ENCODE data around the gene DMAP1. TPM values are rescaled to one million over a fixed set of nuclear protein-coding genes. Genes with fewer than 3 reads are reported as not detected.

Gene DMAP1, protein sequence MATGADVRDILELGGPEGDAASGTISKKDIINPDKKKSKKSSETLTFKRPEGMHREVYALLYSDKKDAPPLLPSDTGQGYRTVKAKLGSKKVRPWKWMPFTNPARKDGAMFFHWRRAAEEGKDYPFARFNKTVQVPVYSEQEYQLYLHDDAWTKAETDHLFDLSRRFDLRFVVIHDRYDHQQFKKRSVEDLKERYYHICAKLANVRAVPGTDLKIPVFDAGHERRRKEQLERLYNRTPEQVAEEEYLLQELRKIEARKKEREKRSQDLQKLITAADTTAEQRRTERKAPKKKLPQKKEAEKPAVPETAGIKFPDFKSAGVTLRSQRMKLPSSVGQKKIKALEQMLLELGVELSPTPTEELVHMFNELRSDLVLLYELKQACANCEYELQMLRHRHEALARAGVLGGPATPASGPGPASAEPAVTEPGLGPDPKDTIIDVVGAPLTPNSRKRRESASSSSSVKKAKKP
- total RNA-seq, result 28.8 and 34.4 TPM in 2 replicates
- 46.7 and 61.8 TPM in 2 replicates for polyA plus RNA-seq

DNA sequence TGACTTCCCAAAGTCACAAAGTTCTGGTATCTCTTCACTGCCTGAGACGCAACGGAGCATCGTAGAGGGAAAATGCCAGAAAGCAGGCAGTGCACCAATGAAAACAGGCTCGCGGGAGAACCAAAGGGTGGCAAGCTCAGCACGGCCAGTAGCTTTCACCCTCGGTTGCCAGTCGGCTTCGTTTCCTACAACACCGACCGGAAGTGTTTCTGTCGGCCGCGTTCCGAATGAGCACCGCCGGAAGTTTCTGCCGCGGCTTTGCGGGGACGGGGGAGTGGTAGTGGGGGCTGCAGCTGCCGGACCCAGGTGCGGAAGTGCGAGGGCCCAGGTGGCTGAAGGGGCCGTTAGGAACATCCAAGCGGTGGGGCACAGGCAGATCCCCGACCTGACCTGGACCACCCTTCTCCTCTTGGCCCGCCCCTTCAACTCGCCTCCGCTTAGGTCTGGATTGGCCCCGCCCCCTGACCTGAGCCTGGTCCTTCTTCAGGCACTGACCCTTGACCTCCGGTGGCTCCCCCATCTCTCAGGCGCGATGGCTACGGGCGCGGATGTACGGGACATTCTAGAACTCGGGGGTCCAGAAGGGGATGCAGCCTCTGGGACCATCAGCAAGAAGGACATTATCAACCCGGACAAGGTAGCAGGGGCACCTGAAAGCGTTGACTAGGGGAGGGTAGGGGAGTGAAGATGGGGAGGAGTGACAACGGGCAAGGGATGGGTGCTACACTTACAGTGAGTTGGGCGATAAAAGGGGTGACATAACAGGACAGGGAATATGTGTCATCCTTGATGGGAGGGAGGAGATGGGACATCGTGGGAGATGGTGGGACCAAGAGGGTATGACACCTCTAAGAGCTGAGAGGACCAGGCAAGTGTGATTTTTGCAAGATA, at the start of gene DMAP1:
Gene DMAP1 (plus strand): TSS at position 250 of the 891 bp plus-strand sequence. CDS start 283 bp downstream, at position 533.
- H3K9me2 ChIP-seq (replicated peaks; ENCODE audit: insufficient read depth), result no peaks in the 10 kb centered on the region
- H3K4me1 ChIP-seq (ENCODE audit: insufficient read depth), result peaks cover 11% of the 10 kb centered on the region
- WGBS (ENCODE audit: low lambda C conversion rate, missing lambda C conversion rate), result 2% methylated on average over 41 of the region's 44 CpGs
- peak within 1 kb of the TSS; percentile 86 for H3K4me3 ChIP-seq
- peak within 1 kb of the TSS; percentile 22 for H3K27ac ChIP-seq
- peaks cover 9% of the 10 kb centered on the region for H3K79me2 ChIP-seq
- peak within 1 kb of the TSS; percentile 88 for H2AFZ ChIP-seq
- no peaks in the 10 kb centered on the region for H3K9me3 ChIP-seq (ENCODE audit: low read depth)
- H3K27me3 ChIP-seq, result no peaks in the 10 kb centered on the region
- H3K36me3 ChIP-seq (replicated peaks; ENCODE audit: insufficient read depth, low read depth), result no peaks in the 10 kb centered on the region
- TF ChIP-seq, protein P1, sequence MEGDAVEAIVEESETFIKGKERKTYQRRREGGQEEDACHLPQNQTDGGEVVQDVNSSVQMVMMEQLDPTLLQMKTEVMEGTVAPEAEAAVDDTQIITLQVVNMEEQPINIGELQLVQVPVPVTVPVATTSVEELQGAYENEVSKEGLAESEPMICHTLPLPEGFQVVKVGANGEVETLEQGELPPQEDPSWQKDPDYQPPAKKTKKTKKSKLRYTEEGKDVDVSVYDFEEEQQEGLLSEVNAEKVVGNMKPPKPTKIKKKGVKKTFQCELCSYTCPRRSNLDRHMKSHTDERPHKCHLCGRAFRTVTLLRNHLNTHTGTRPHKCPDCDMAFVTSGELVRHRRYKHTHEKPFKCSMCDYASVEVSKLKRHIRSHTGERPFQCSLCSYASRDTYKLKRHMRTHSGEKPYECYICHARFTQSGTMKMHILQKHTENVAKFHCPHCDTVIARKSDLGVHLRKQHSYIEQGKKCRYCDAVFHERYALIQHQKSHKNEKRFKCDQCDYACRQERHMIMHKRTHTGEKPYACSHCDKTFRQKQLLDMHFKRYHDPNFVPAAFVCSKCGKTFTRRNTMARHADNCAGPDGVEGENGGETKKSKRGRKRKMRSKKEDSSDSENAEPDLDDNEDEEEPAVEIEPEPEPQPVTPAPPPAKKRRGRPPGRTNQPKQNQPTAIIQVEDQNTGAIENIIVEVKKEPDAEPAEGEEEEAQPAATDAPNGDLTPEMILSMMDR (IDR thresholded peaks at IDR 0.05; ENCODE audit: poor library complexity), result no peak
- no peak for TF ChIP-seq EZH2 (IDR thresholded peaks at IDR 0.05; ENCODE audit: borderline replicate concordance)
- no peak for TF ChIP-seq EZH2phosphoT487 (IDR thresholded peaks at IDR 0.05; ENCODE audit: low read depth, severe bottlenecking, unreplicated experiment)
- H3K4me2 ChIP-seq, result peak within 1 kb of the TSS; percentile 84
- no peaks in the 10 kb centered on the region for H4K20me1 ChIP-seq (ENCODE audit: insufficient read depth, poor library complexity, severe bottlenecking)
- peak; percentile 90 for DNase-seq (ENCODE audit: low spot score)

DNA sequence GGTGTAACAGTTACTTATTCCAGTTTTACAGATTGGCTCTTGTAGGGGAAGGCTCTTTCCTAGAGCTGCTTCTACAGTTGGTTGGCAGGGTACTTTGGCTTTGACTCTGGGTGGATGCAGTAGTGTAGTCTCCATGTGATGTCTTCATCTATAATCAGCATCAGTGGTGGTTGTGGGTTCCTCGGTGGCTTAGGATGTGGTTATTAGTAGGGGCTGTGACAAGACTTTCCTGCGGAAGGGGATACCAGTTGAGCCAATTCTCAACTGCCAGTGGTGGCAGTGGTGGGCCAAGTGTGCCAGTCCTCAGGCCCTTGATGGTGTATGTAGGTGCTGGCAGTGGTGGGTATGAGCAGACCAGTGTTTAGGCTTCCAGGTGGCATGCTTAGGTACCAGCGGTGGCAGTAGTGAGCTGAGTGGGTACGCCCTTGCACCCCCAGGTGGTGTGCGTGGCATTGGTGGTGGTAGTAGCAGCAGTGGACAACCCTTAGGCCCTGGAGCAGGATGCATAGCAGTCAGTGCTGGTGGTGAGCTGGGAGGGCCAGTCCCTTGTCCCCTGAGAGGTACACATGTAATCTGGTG, 44.7 kb upstream of the DMAP1 start:
- Histone ChIP-seq H3K79me2 (no peaks in the 10 kb centered on the region), H2AFZ (no peak overlapping the region), H3K9me2 (replicated peaks; ENCODE audit: insufficient read depth) (no peaks in the 10 kb centered on the region), H3K27ac (no peak overlapping the region), H3K9me3 (ENCODE audit: low read depth) (no peaks in the 10 kb centered on the region), H3K4me3 (no peak overlapping the region), H3K36me3 (replicated peaks; ENCODE audit: insufficient read depth, low read depth) (no peaks in the 10 kb centered on the region), H3K4me2 (no peak overlapping the region), H3K4me1 (ENCODE audit: insufficient read depth) (no peaks in the 10 kb centered on the region), H3K27me3 (no peaks in the 10 kb centered on the region), H4K20me1 (ENCODE audit: insufficient read depth, poor library complexity, severe bottlenecking) (no peaks in the 10 kb centered on the region)
- TF ChIP-seq, protein P1 (IDR thresholded peaks at IDR 0.05; ENCODE audit: poor library complexity), result no peak
- no peak for TF ChIP-seq EZH2 (IDR thresholded peaks at IDR 0.05; ENCODE audit: borderline replicate concordance)
- no peak for TF ChIP-seq EZH2phosphoT487 (IDR thresholded peaks at IDR 0.05; ENCODE audit: low read depth, severe bottlenecking, unreplicated experiment)
- no peak for DNase-seq (ENCODE audit: low spot score)
- WGBS (ENCODE audit: low lambda C conversion rate, missing lambda C conversion rate), result 94% methylated on average over 5 of the region's 5 CpGs

DNA sequence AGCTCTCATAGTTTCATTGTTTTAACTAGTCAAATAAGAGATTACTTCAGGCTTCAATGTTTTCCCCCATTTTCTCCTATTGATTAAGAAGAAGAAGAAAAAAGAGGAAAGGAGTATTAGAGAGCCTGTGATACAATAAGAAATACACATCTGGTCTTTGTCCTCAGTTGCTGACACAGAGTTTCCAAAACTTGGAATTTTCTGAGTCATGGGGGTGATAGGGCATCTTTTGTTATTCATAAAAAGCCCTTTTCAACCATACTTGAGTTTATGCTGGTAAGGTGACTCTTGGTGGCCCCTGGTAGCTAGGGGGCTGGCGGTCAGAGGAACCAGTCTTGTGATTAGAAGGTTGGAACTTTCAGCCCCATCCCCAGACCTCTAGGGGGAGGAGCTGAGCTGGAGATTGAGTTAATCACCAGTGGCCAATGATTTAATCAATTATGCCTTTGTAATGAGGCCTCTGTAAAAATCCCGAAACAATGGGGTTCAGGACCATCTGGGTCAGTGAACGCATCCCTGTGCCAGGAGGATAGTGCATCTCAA, 42.9 kb upstream of the DMAP1 start:
- no peaks in the 10 kb centered on the region for H3K27me3 ChIP-seq
- no peak overlapping the region for H2AFZ ChIP-seq
- H3K27ac ChIP-seq, result no peak overlapping the region
- TF ChIP-seq, protein P1 (IDR thresholded peaks at IDR 0.05; ENCODE audit: poor library complexity), result no peak
- no peak for TF ChIP-seq EZH2phosphoT487 (IDR thresholded peaks at IDR 0.05; ENCODE audit: low read depth, severe bottlenecking, unreplicated experiment)
- no peak for TF ChIP-seq EZH2 (IDR thresholded peaks at IDR 0.05; ENCODE audit: borderline replicate concordance)
- H3K4me1 ChIP-seq (ENCODE audit: insufficient read depth), result no peaks in the 10 kb centered on the region
- DNase-seq (ENCODE audit: low spot score), result no peak
- no peaks in the 10 kb centered on the region for H3K9me2 ChIP-seq (replicated peaks; ENCODE audit: insufficient read depth)
- no peaks in the 10 kb centered on the region for H3K79me2 ChIP-seq
- H4K20me1 ChIP-seq (ENCODE audit: insufficient read depth, poor library complexity, severe bottlenecking), result no peaks in the 10 kb centered on the region
- WGBS (ENCODE audit: low lambda C conversion rate, missing lambda C conversion rate), result 91% methylated on average over 3 of the region's 3 CpGs
- no peaks in the 10 kb centered on the region for H3K9me3 ChIP-seq (ENCODE audit: low read depth)
- H3K4me3 ChIP-seq, result no peak overlapping the region
- no peak overlapping the region for H3K4me2 ChIP-seq
- H3K36me3 ChIP-seq (replicated peaks; ENCODE audit: insufficient read depth, low read depth), result no peaks in the 10 kb centered on the region
